ENCODE measurements around the gene FLAD1.

The FLAD1 gene

GRCh38 chr1:155038602-155039307 lies 55.6 kb downstream of the FLAD1 start:
- no peak for DNase-seq (ENCODE audit: low spot score)

- no peak for DNase-seq (ENCODE audit: low spot score)
Observed at GRCh38 chr1:155039308-155039669, 56.1 kb downstream of the FLAD1 start.

- DNase-seq (ENCODE audit: low spot score) = no peak
Observed at GRCh38 chr1:155040358-155041093, 57.4 kb downstream of the FLAD1 start.
